Uterus (tissue), 4 donors: ENCODE data around the gene BCAS3. TPM values are rescaled to one million over a fixed set of nuclear protein-coding genes. Genes with fewer than 3 reads are reported as not detected.

ENCODE experiments used
- DNase-seq, 2 donors: peaks; one replicate each; pipeline ENCODE4 v3.0.0-alpha.2; 2019 to 2020
- H3K27ac ChIP-seq, 2 donors: fragments of 200-600 bp; sonication (generic); 1 replicate in 1 of 2; 2 replicates in 1 of 2; pipeline ENCODE4 v1.5.1; 2016 to 2018
- H3K27me3 ChIP-seq, 2 donors: fragments of 200-600 bp; sonication (generic); one replicate each; pipeline ENCODE4 v1.5.1; 2018 to 2019; ENCODE audit warnings: control low read depth in 1 of 2
- H3K36me3 ChIP-seq, 2 donors: fragments of 200-600 bp; sonication (generic); one replicate each; pipeline ENCODE4 v1.5.1; 2019; ENCODE audit warnings: control low read depth in 1 of 2
- H3K4me1 ChIP-seq, 2 donors: fragments of 200-600 bp; sonication (generic); one replicate each; pipeline ENCODE4 v1.5.1; 2018 to 2019; ENCODE audit warnings: control low read depth in 1 of 2
- H3K4me3 ChIP-seq, 2 donors: fragments of 200-600 bp; sonication (generic); 1 replicate in 1 of 2; 2 replicates in 1 of 2; pipeline ENCODE4 v1.5.1; 2018 to 2019; ENCODE audit warnings: mild to moderate bottlenecking in 1 of 2
- H3K9me3 ChIP-seq, 2 donors: fragments of 200-600 bp; sonication (generic); one replicate each; pipeline ENCODE4 v1.5.1; 2019; ENCODE audit warnings: control low read depth in 1 of 2
- CTCF ChIP-seq, 4 experiments: fragments of 200-600 bp in 2 of 4; fragments of 450-650 bp in 2 of 4; sonication (generic) in 2 of 4; IDR thresholded peaks; one replicate each; pipeline ENCODE4 v1.5.1; 2016 to 2019; ENCODE audit warnings: antibody characterized with exemption in 4 of 4, mild to moderate bottlenecking in 2 of 4, moderate library complexity in 1 of 4
- POLR2A ChIP-seq, 2 donors: fragments of 450-650 bp; IDR thresholded peaks; one replicate each; pipeline ENCODE4 v1.6.1; 2016; ENCODE audit warnings: antibody characterized with exemption in 2 of 2, mild to moderate bottlenecking in 1 of 2, moderate library complexity in 1 of 2
- intact Hi-C: fragments of 100-400 bp; cut with DNase I; formaldehyde crosslinking; loops from one replicate; pipeline ENCODE4 v1.15.1; 2023; ENCODE audit warnings: low total_unique reads
- total RNA-seq, 4 donors: library from RNA; depleted of rRNA in 3 of 4; stranded (reverse); fragments of >200 nt in 3 of 4; gene quantifications; one replicate each; pipeline versions ENCODE4 v1.1.0 to v1.2.4, GENCODE V29; 2014 to 2023
- donor health status: DM: yes; HTN: yes; CAD: no.

BCAS3 gene
- total RNA-seq, 4 donors from 2014 or later, result 42.6 to 147 (median 83.7) TPM

DNA sequence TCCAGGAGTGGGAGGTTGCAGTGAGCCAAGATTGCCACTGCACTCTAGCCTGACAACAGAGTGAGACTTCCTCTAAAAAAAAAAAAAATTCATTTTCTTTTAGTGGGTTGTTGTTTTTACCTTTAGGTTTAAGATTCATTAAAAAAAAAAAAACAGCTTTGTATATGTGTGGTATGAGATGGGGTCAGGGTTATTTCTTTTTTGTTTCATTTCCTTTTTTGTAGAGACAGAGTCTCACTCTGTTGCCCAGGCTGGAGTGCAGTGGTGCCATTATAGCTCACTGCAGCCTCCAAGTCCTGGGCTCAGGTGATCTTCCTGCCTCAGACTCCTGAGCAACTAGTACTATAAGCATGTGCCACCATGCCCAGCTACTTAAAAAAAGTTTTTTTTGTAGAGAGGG lies 47.0 kb downstream of the BCAS3 start:
- Histone ChIP-seq H3K4me3 (no peak overlapping the region), H3K9me3 (no peaks in the 10 kb centered on the region), H3K27me3 (no peaks in the 10 kb centered on the region), H3K36me3 (no peaks in the 10 kb centered on the region), H3K4me1 (no peaks in the 10 kb centered on the region), H3K27ac (no peak overlapping the region)
- TF ChIP-seq POLR2A (IDR thresholded peaks at IDR 0.05), result no peak
- intact Hi-C loops, result no loop called here
- no peak for DNase-seq

DNA sequence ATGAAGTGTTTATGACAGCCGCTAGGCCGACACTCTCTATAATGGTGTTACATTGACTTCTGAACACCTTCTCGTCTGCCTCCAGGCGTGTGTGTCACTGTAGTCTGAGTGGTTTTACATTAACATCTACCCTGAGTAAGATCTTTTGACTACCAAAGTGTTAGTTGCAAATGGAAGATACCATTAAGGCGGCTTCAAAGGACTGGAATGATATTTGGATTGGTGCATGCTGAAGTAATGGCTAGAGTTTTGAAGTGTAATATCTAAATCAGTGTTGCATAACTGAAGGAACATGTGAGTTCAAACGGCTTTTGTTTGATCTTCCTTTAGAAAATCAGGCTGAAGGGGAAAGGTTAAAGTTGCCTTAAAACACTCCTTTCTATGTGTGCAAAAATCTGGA lies 52.2 kb downstream of the BCAS3 start:
- no peak overlapping the region for H3K27ac ChIP-seq

DNA sequence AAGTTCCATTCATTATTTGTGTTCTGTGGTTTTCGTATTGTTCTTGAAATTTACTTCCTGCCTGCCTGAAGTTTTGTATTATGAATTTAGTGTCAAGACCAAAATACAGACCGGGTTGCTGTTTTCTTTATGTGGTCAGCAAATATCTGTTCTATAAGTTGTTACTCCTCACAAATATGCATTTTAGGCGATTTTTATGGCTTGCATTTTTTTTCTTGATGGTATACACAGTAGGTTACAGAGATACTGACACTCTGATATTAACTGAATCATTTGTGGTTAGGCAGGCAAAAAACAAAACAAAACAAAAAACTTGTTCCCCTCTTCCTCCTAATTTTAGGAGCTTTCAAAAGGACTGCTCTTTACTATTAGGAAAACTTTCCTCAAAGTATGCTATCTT lies 52.6 kb downstream of the BCAS3 start:
- TF ChIP-seq POLR2A (IDR thresholded peaks at IDR 0.05), result no peak
- TF ChIP-seq CTCF (IDR thresholded peaks at IDR 0.05), result no peak

More for the DNA sequence above, 52.2 kb downstream of the BCAS3 start:
- H3K4me1 ChIP-seq, result no peaks in the 10 kb centered on the region
- no peaks in the 10 kb centered on the region for H3K27me3 ChIP-seq
- no peaks in the 10 kb centered on the region for H3K36me3 ChIP-seq
- H3K4me3 ChIP-seq, result no peak overlapping the region
- no peaks in the 10 kb centered on the region for H3K9me3 ChIP-seq
- intact Hi-C loops, result no loop called here
- TF ChIP-seq CTCF (IDR thresholded peaks at IDR 0.05) (no peak), POLR2A (IDR thresholded peaks at IDR 0.05) (no peak)
- DNase-seq, result no peak

GRCh38 chr17:60738287-60738686 lies 60.6 kb downstream of the BCAS3 start:
- no peaks in the 10 kb centered on the region for H3K27me3 ChIP-seq
- no peak overlapping the region for H3K4me3 ChIP-seq
- no peak for DNase-seq

More for the DNA sequence above, 52.6 kb downstream of the BCAS3 start:
- H3K4me1 ChIP-seq, result no peaks in the 10 kb centered on the region
- no peaks in the 10 kb centered on the region for H3K36me3 ChIP-seq
- intact Hi-C loops, result no loop called here
- H3K9me3 ChIP-seq, result no peaks in the 10 kb centered on the region
- no peak for DNase-seq
- no peak overlapping the region for H3K4me3 ChIP-seq
- H3K27me3 ChIP-seq, result no peaks in the 10 kb centered on the region
- H3K27ac ChIP-seq, result no peak overlapping the region

DNA sequence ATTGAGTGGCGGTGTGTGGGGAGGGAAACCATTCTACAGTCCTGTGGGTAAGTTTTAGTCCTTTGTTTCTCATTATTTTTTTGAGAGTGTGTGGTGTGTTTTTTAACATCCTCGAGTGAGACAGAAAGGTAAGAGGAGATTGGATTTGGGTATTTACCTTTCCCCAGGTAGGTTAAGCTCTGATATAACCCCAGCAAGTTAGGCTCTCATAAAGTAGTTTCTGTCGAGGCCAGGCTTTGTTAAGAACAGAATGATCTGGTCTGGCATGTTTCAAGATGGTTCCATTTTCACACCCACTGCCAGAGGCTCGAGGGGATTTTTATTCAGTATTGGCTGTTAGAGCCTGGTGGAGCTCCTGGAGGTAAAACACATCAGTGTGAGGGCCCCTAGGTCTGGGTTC lies 62.9 kb downstream of the BCAS3 start:
- Histone ChIP-seq H3K4me1 (no peaks in the 10 kb centered on the region), H3K27ac (no peak overlapping the region), H3K36me3 (no peaks in the 10 kb centered on the region), H3K9me3 (peaks cover 0 to 6% of the 10 kb centered on the region in 2 donors), H3K27me3 (no peaks in the 10 kb centered on the region), H3K4me3 (no peak overlapping the region)
- intact Hi-C loops, result no loop called here
- no peak for DNase-seq
- TF ChIP-seq POLR2A (IDR thresholded peaks at IDR 0.05) (no peak), CTCF (IDR thresholded peaks at IDR 0.05) (no peak)

More at GRCh38 chr17:60738287-60738686, 60.6 kb downstream of the BCAS3 start:
- intact Hi-C loops, result no loop called here
- Histone ChIP-seq H3K4me1 (no peaks in the 10 kb centered on the region), H3K9me3 (peaks cover 0 to 6% of the 10 kb centered on the region in 2 donors), H3K36me3 (no peaks in the 10 kb centered on the region), H3K27ac (no peak overlapping the region)
- TF ChIP-seq POLR2A (IDR thresholded peaks at IDR 0.05) (no peak), CTCF (IDR thresholded peaks at IDR 0.05) (no peak)

DNA sequence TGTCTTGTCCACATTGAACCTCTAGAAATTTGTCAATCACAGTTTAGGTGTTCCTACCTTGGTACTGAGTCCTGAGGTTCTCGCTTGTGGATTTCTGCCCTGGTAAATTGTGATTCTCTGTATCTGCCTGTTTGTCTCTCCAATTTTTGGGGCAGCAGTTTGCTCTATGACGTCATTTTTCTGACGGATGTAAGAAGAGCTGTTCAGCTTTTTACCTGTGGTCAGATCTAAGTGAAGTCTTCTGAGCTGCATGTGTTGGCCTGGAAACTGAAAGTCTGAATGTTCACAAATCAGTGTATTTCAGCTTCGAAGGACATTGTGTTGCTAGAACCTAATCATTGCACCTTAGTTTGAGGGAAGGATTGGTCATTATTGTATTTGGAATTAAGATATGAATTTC lies 63.4 kb downstream of the BCAS3 start:
- peaks cover 0 to 6% of the 10 kb centered on the region in 2 donors for H3K9me3 ChIP-seq
- no peak for TF ChIP-seq POLR2A (IDR thresholded peaks at IDR 0.05)
- TF ChIP-seq CTCF (IDR thresholded peaks at IDR 0.05), result no peak
- no peaks in the 10 kb centered on the region for H3K36me3 ChIP-seq
- intact Hi-C loops, result no loop called here
- no peak overlapping the region for H3K27ac ChIP-seq
- H3K27me3 ChIP-seq, result no peaks in the 10 kb centered on the region
- no peak for DNase-seq
- no peak overlapping the region for H3K4me3 ChIP-seq
- H3K4me1 ChIP-seq, result no peaks in the 10 kb centered on the region
